GM10847 (cell line): Measurements from ENCODE around the gene LYRM4.

Experiments used
- POLR2A ChIP-seq: IDR thresholded peaks from 2 replicates; pipeline ENCODE4 v1.6.1; 2011; ENCODE audit not compliant: insufficient read length; ENCODE audit errors: extremely low read depth

Gene LYRM4

GRCh38 chr6:5261545-5262109 lies 877 bp upstream of the LYRM4 start:
- no peak for TF ChIP-seq POLR2A

DNA sequence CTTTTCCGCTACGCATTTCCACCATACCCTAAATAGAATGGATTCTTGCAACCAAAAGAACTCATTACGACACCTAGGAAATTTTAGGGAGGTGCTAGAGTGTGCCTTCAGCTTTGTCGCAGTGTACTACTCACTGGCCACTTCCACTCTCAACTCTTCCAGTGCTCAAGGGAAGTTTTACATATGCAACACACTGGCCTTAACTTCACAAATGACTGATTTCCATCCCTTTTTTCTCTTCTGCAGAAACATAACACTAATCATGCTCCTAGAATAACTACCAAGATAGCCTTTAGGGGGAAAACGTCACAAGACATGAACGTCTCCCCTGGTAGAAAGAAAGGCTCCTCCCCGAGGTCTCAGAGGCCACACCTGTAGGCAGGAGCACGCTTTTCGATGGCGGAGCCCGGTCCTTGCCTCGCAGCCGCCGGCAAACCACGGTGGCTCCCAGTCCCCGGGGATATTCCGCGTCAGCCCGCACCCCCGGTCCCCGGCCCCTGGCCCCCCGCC lies 584 bp downstream of the LYRM4 start:
- TF ChIP-seq POLR2A, result no peak

DNA sequence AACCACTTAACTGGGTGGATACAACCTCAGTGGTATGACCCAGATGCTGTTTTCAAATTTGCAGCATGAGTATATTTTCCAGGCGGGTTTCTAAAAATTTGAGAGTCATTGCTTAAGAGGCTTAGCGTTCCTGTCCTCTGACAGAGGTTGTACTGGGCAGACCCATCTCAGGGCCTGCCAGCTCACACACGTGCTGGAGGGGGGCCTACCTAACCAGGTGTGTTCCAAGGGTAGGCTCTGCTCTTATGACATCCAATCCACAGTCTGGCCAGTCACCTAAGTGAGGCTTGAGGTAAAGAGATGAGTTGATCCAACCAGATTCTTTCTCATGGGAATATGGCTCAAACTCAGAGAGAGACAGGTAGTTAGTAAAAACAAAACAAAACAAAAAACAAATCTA lies 1.3 kb downstream of the LYRM4 start:
- no peak for TF ChIP-seq POLR2A

DNA sequence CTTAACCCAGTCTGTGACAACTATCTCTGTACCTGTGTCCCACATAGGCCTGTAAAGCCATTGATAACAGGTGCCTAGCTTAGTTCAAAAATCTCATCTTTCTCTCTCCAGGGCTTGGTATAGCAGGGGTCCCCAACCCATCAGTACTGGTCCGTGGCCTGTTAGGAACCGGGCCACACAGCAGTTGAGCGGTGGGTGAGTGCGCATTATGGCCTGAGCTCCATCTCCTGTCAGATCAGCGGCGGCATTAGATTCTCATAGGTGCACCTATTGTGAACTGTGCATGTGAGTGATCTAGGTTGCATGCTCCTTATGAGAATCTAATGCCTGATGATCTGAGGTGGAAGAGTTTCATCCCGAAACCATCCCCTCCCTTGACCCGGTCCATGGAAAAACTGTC lies 3.4 kb downstream of the LYRM4 start:
- TF ChIP-seq POLR2A, result no peak

GRCh38 chr6:5256952-5257351 lies 3.8 kb downstream of the LYRM4 start:
- no peak for TF ChIP-seq POLR2A

- TF ChIP-seq POLR2A, result no peak
Measured at GRCh38 chr6:5250911-5251310, 9.8 kb downstream of the LYRM4 start.

DNA sequence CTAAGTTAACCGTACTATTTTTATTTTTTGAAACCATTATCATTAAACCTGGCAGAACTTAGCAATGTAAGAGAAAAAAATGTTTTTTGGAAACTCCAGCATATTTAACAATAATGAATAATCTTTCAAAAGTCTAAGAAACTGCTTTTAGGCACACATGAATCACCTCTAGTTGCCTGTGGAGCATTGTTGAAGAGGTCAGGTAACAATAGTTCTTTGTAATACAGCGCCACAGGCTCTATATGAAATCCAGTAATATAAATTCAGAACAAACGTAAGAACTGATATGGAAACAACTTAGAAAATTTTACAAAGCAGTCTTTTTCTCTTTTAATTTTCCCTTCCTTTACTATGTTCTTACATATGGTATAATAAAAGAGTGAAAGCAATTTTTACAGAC lies 10.3 kb downstream of the LYRM4 start:
- TF ChIP-seq POLR2A, result no peak

- no peak for TF ChIP-seq POLR2A
Measured at GRCh38 chr6:5249451-5250122, 11.2 kb downstream of the LYRM4 start.

GRCh38 chr6:5248302-5249098 lies 12.2 kb downstream of the LYRM4 start:
- no peak for TF ChIP-seq POLR2A

DNA sequence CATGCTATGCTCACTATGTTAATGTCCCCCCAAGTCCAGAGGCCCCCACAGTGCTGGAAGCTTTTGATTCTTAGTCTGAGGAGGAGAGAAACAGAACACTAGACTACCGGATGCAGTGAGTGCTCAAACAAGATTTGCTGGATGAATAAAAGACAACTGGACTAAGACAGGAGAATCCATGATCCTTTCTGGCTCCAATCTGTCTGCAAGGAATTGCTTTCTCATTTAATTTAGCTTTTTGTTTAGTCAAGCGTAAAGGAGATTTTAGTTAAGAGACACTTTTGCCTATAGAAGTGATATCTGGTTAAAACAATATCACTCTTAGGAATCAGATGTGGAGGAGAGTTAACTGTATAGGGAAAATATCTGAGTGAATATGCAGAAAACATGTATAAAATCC lies 13.5 kb downstream of the LYRM4 start:
- no peak for TF ChIP-seq POLR2A

GRCh38 chr6:5246141-5247097 lies 14.3 kb downstream of the LYRM4 start:
- no peak for TF ChIP-seq POLR2A

DNA sequence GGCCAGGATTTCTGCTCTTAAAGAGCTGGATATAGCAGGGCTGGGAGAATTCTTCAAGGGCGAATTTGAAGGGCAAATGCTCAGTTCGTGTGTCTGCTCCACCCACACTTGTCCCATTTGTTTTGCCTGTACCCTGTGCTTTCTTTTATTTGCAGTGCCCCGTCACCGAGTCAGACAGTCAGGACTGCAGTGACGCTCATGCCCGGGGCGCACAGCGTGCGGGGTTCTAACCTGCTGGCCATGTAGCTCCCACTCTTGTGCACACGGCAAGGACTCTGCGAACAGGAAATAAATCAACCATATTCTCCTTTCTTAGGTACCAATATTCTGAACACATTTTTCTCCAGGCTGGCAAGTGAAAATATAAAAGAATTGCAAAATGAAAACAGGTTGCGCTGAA lies 17.7 kb downstream of the LYRM4 start:
- no peak for TF ChIP-seq POLR2A

- no peak for TF ChIP-seq POLR2A
Measured at GRCh38 chr6:5241252-5241651, 19.5 kb downstream of the LYRM4 start.

GRCh38 chr6:5238336-5238735 lies 22.4 kb downstream of the LYRM4 start:
- no peak for TF ChIP-seq POLR2A

GRCh38 chr6:5237805-5238204 lies 22.9 kb downstream of the LYRM4 start:
- TF ChIP-seq POLR2A, result no peak

- TF ChIP-seq POLR2A, result no peak
Measured at GRCh38 chr6:5235830-5236229, 24.9 kb downstream of the LYRM4 start.

GRCh38 chr6:5234874-5235273 lies 25.9 kb downstream of the LYRM4 start:
- TF ChIP-seq POLR2A, result no peak
